GM06990 (cell line): ENCODE measurements around the gene AGFG1.

Experiments used
- DNase-seq: peaks from one replicate; pipeline ENCODE4 v3.0.0-alpha.2; 2011; ENCODE audit not compliant: insufficient read length; ENCODE audit errors: extremely low read depth
- H3K27me3 ChIP-seq: replicated peaks from 2 replicates; pipeline ENCODE4 v1.6.0; 2011; ENCODE audit warnings: low read length; ENCODE audit not compliant: control insufficient read depth, insufficient read depth
- H3K36me3 ChIP-seq: 2 replicates; pipeline ENCODE4 v1.5.1; 2011; ENCODE audit warnings: low read length; ENCODE audit not compliant: control insufficient read depth, insufficient read depth
- H3K4me3 ChIP-seq: replicated peaks from 2 replicates; pipeline ENCODE4 v1.5.1; 2011; ENCODE audit warnings: low read depth, mild to moderate bottlenecking, control low read depth, low read length
- TF ChIP-seq, protein P1 (sequence below): IDR thresholded peaks from 2 replicates; pipeline ENCODE4 v1.5.1; 2011; ENCODE audit warnings: low read length, control low read depth, mild to moderate bottlenecking, inconsistent platforms; ENCODE audit not compliant: insufficient read depth, poor library complexity, severe bottlenecking

Gene AGFG1

DNA sequence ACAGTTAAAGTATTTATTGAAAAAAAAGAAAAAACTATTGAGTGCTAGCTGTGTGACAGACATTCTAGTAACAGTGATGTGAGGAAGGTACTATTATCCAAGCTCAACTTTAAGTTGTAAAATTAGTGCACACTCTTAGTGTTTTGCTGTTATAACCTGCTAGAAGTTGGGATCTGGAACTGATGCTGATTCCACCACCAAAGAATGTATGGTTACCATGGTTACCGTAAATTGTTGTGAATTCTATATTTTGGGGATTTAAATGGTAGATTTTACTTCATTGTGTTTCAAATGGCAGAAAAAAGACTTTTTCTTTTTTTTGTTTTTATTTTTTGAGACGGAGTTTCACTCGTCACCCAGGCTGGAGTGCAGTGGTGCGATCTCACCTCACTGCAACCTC lies 5.3 kb downstream of the AGFG1 start:
- no peaks in the 10 kb centered on the region for H3K27me3 ChIP-seq
- H3K4me3 ChIP-seq, result no peak overlapping the region
- TF ChIP-seq, protein P1, sequence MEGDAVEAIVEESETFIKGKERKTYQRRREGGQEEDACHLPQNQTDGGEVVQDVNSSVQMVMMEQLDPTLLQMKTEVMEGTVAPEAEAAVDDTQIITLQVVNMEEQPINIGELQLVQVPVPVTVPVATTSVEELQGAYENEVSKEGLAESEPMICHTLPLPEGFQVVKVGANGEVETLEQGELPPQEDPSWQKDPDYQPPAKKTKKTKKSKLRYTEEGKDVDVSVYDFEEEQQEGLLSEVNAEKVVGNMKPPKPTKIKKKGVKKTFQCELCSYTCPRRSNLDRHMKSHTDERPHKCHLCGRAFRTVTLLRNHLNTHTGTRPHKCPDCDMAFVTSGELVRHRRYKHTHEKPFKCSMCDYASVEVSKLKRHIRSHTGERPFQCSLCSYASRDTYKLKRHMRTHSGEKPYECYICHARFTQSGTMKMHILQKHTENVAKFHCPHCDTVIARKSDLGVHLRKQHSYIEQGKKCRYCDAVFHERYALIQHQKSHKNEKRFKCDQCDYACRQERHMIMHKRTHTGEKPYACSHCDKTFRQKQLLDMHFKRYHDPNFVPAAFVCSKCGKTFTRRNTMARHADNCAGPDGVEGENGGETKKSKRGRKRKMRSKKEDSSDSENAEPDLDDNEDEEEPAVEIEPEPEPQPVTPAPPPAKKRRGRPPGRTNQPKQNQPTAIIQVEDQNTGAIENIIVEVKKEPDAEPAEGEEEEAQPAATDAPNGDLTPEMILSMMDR, result no peak
- no peaks in the 10 kb centered on the region for H3K36me3 ChIP-seq
- no peak for DNase-seq

DNA sequence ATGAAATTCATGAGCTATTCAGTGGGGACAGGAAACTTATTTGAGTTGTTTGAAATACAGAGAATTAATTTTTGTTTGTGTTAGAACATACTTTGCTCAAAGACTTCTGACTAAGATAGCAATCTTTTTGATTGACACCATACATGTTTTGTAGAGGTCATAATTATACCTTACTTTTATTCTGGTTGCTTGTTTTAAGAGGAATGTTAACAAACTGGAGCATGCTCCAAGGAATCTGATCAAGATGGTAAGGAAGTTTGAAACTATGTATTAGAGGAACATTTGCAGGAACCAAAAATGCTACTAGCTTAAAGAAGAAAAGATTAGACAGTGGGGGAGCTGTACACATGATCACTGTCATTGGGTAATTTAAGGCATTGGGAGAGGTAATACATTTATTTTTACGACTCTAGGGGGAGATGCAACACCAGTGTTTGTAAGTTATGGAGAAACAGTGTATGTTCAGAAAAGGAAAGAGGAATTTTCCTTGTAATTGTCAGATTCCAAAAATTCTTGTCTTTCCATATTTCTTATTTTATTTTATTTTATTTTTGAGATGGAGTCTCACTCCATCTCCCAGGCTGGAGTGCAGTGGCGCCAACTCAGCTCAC lies 8.0 kb downstream of the AGFG1 start:
- DNase-seq, result no peak
- Histone ChIP-seq H3K36me3 (no peaks in the 10 kb centered on the region), H3K4me3 (peak overlapping the region; percentile 5; the same call in 1 of the 2 replicates)

DNA sequence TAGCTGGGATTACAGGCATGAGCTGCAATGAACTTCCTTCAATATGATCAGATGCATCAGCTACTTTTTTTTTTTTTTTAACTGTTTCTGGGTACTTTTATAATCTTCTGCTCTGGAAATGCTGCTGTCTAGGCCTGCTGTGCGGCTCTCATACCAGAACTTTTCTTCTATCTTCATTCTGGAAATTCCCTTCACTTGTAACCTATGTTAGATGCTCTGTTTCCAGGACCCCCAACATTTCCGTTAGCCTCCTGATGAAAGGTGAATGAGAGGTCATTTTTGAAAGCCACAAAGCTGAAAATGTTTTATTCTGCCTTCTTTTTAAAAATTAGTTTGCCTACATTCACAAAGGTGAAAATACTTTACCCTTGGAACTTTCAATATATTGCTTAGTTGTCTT lies 8.6 kb downstream of the AGFG1 start:
- Histone ChIP-seq H3K27me3 (no peaks in the 10 kb centered on the region), H3K4me3 (peak overlapping the region; percentile 5; the same call in 1 of the 2 replicates), H3K36me3 (no peaks in the 10 kb centered on the region)
- DNase-seq, result no peak
- TF ChIP-seq, protein P1, result no peak

More for the DNA sequence above, 8.0 kb downstream of the AGFG1 start:
- TF ChIP-seq, protein P1, result peak; percentile 42
- no peaks in the 10 kb centered on the region for H3K27me3 ChIP-seq

DNA sequence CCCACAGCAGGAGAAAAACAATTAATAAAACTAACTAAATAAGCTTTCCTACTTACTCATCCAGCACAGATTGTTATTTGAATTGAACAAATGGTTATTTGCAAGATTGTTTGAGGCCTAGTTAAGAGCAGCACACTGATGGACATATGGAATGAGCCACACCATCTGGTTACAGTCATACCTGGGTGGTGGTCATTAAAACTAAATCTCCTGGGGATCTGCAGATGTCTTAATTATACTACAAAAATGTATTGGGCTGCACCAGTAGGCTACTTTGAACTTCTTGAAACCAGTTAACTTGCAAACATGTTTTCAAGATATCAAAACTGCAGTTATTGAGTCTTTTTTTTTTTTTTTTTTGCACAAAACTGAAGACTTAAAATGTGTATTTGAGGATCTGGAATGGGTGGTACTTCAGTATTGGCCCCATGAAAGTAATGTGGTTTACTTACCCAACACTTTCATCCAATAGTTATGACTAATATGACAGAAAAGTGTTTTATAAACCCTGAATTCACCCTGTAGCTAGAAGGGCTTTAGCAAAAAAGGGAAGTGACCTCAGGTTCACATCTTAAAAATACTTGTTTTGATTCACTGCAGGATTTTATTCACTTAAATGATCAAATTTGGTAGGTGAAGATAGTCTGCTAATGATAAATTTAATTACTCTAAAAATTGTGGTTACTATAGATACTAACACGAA lies 10.8 kb downstream of the AGFG1 start:
- H3K36me3 ChIP-seq, result no peaks in the 10 kb centered on the region
- peak; percentile 80 for DNase-seq
- H3K4me3 ChIP-seq, result no peak overlapping the region
- TF ChIP-seq, protein P1, result no peak
- H3K27me3 ChIP-seq, result no peaks in the 10 kb centered on the region

DNA sequence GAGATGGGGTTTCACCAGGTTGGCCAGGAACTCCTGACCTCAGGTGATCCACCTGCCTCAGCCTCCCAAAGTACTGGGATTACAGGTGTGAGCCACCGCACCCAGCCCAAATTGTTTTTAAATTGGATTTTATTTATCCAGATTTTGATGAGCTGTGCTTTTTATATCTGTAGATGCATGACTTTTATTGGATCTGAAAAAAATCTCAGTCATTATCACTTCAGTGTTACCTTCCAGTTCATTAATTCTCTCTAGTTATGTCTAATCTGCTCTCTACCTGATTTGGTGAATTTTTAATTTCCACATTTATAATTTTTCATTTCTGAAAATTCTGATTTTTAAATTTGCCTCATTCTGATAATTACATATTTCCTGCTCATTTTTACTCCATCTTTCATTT lies 13.5 kb downstream of the AGFG1 start:
- H3K27me3 ChIP-seq, result no peaks in the 10 kb centered on the region
- no peak overlapping the region for H3K4me3 ChIP-seq
- no peaks in the 10 kb centered on the region for H3K36me3 ChIP-seq
- TF ChIP-seq, protein P1, result no peak
- DNase-seq, result no peak

DNA sequence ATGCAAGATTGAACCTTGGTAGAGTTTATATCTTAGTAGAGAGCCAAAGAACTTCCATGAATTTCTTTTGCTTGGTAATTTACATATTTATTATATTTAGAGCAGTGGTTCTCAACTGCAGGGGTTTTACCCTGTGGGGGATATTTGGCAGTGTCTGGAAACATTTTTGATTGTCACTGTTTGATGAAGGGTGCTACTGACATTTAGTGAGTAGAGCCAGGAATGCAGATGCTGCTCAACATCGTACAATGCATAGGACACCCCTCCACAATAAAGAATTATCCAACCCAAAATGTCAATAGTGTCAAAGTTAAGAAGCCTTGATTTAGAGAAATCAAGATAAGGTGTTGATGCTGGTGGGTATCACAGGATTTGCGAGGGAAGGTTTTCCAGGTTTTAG lies 14.7 kb downstream of the AGFG1 start:
- no peak for DNase-seq
- TF ChIP-seq, protein P1, result no peak

More for the DNA sequence above, 14.7 kb downstream of the AGFG1 start:
- Histone ChIP-seq H3K36me3 (no peaks in the 10 kb centered on the region), H3K27me3 (no peaks in the 10 kb centered on the region), H3K4me3 (no peak overlapping the region)
